ENCODE data around the gene PSKH1. TPM values are rescaled to one million over a fixed set of nuclear protein-coding genes. Genes with fewer than 3 reads are reported as not detected.

PSKH1 gene
- total RNA-seq, result 9.4 and 23.6 TPM in 2 replicates

GRCh38 chr16:67892899-67893742 lies at the start of gene PSKH1:
Gene PSKH1 (plus strand): TSS chr16:67893254. CDS start chr16:67908750, 15,496 bp downstream.

GRCh38 chr16:67846320-67847063 lies 46.6 kb upstream of the PSKH1 start, which contains the start of gene NUTF2:
Gene NUTF2 (plus strand): TSS chr16:67846933. CDS start chr16:67865131, 18,198 bp downstream.

DNA sequence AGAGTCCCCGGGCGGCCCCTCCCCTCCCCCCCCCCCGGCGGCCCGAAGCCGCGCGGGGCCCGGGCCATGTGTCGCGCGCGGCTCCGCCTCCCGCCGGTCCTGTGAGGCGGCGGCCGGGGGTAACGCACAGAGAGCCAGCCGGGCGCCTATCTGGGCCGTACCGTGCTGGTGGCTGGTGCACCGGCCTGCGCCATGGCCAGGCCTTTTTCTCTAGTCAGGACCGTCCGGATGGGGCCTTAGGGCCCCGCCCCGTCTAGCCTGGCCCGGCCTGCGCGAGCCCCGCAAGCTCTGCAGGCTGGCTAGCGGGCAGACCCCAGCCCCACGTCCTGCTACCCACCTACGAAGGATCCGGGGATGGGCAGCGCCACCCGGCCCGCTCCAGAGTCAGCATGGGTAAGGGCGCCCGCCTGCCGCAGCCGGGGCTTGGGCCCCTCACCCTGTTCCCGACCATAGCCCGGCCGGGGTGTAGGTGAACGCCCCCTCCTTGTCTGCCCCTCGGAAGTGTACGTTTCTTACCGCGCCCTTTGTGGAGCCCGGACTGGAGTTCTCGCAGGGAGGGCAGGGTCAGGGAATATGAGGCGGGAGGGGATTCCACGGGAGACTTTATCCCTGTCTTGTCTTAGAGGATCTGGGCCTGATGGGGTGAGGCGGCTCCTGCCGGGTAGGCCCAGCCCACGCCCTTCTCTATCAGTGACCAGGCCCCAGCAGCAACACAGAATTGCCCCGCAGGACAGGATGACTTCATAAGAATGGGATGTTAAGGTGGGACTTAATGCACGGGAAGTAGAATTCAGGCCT lies 45.8 kb upstream of the PSKH1 start, which contains the start of gene CENPT:
CENPT (minus strand) TSS at position 630 of the 798 bp plus-strand sequence. CDS start 13,834 bp downstream, outside the sequence.

DNA sequence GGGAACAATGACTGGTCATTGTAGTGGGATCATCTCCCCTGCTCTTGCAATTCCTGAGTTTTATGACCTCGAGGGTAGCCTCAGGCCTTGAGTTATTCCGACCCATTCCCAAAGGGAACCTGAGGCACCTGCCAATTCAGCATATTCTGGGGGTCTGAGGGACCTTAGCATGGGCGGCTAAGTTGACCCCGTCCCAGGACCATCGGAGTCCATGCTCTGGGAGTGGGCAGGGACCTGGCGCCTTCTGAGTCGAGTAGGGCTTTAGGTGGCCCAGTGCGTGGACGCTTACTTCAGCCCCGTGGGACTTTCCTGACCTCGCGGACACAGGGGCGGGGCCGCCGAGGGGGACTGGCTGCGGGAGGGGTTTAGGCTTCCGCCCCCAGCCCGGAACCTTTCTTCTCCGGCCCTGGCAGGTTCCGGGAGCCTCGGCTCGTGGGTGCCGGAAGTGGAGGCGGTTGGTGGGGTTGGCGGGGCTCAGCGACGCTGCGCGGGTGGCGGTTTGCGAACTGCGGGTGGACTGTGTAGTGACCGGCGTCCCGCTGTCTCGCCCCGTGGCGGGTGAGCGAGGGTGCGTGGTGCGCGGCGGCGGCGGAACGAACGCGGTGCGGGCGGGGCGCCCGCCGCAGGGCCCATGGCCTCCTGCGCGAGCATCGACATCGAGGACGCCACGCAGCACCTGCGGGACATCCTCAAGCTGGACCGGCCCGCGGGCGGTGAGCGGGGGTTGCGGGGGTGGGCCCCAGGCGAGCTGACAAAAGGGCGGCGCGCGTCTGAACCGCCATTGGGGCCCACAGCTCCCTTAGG lies 20.2 kb upstream of the PSKH1 start, which contains the start of gene EDC4:
EDC4 (plus strand) TSS at position 422 of the 804 bp plus-strand sequence; CDS start at position 632, 210 bp downstream.

DNA sequence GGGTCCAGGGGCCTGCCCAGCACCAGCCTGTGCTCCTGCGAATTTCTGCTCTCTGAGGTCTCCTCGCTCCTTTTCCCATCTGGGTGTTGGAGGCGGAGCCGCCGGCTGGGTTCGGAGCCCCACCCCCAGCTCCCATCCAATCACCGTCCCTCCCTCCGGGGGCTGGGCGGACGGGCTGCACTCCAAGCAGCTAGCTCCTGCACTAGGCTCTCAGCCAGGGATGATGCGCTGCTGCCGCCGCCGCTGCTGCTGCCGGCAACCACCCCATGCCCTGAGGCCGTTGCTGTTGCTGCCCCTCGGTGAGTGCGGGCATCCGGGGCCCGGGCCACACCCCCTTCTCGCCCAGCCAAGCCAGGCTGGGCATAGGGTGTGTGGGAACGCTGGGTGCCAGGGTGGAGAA lies 8.4 kb upstream of the PSKH1 start, which contains the start of gene NRN1L:
NRN1L (plus strand) TSS at position 202 of the 400 bp plus-strand sequence; CDS start at position 221, 19 bp downstream.

GRCh38 chr16:67931712-67932461 lies 38.8 kb downstream of the PSKH1 start, which contains the start of gene CTRL:
Gene CTRL (minus strand): TSS chr16:67931862. CDS start chr16:67931852, 10 bp downstream.

GRCh38 chr16:67936124-67936879 lies 43.2 kb downstream of the PSKH1 start, which contains the start of gene PSMB10:
Gene PSMB10 (minus strand): TSS chr16:67936850. CDS start chr16:67936749, 101 bp downstream.

DNA sequence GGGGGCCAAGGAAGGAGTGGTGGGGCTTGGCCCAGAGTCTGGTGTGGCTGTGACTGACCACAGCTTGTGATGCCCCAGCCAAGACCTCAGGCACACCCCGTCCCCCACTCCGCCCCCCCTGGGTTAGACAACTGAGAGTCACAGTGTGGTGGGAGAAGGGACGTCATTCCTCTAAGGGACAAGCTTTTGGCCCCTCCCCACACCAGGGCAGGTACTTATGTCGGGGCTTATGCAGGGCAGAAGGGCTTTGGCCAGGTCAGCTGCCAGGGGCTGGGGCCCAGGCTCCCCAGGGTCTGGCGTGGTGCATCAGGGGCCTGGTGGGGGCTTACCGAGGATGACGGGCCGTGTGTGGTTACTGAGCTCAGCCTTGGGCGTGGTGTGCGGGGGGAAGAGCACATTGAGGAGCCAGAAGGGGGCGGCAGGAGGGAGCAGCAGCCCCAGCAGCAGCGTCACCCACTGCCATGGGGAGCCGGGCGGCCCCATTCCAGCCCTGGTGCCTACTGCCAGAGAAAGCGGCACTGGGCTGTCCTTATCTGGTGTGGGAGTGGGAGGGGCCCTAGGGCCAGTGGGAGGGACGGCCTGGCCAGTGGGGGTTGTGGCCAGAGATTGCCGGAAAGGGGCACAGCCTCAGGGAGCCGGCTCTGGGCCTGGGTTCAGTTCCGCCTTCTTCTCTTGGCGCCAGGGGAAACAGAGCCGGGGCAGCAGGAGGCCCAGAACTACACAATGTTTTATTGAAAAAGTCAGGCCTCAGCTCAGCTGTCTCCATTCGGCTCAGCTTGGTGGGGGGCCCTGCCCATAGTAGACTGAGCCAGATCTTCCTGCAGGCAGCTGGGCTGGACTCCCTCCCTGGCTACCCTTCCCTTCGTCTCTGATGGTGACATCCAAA lies 50.8 kb downstream of the PSKH1 start, which contains the start of gene LCAT:
LCAT (minus strand) TSS at position 502 of the 886 bp plus-strand sequence; CDS start at position 483, 19 bp downstream.

DNA sequence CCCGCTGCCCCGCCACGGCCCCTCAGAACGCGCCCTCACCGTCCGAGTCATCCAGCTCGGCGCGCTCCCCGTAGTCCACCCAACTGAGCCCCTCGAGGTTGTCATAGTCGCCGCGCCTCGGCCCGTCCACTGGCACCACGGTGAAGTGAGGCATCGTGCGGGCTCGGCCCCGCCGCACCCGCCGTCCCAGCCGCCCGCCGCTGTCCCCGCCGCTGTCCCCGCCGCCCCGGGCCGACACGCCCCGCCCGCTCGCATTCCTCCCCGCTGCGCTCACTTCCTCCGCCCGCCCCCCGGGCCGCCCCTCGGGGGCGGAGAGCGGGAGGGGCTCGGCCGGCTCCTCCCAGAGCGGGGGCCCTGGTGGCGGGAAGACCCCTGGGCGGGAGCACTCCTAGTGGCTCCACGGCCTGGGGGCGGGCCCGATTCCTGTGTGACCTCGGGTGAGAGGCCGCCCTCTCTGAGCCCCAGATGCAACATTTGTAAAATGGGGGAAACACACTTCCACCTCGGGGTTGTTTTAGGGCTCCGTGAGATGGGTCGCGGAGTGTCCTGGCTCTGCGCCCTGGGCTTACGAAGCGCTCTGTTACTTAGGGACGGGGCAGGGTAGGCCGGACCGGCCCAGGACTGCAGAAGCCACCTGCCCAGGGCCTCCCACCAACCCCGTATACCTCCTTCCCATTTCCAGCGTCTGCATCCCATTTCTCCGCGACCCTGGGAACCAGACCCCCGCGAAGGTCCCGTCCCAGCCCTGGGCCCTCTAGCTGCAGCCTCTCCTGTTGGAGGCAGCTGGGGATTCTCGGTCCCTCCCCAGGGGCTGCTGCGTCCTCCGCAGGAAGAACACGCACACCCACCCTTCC lies 75.6 kb downstream of the PSKH1 start, which contains the start of gene SLC12A4:
SLC12A4 (minus strand) TSS at position 238 of the 854 bp plus-strand sequence; CDS start at position 154, 84 bp downstream.

Other genes starting within 250 kb of the PSKH1 start
- gene CARMIL2, start 248.1 kb upstream of the PSKH1 start, total RNA-seq, result 0.91 and 2.4 TPM in 2 replicates
- 27.3 and 27.9 TPM in 2 replicates for gene ACD, start 233.0 kb upstream of the PSKH1 start, total RNA-seq
- 0.16 and 1.7 TPM in 2 replicates for gene PARD6A, start 232.3 kb upstream of the PSKH1 start, total RNA-seq
- gene ENKD1, start 226.5 kb upstream of the PSKH1 start, total RNA-seq, result 12.8 and 26.7 TPM in 2 replicates
- 2.3 and 11.7 TPM in 2 replicates for gene C16orf86, start 226.4 kb upstream of the PSKH1 start, total RNA-seq
- gene GFOD2, start 173.9 kb upstream of the PSKH1 start, total RNA-seq, result 9.3 and 12.3 TPM in 2 replicates
- 5.7 and 6.9 TPM in 2 replicates for gene RANBP10, start 86.7 kb upstream of the PSKH1 start, total RNA-seq
- 0.16 and 0.26 TPM in 2 replicates for gene TSNAXIP1, start 86.4 kb upstream of the PSKH1 start, total RNA-seq
- gene THAP11, start 50.9 kb upstream of the PSKH1 start, total RNA-seq, result 35.8 and 51.5 TPM in 2 replicates
- gene NUTF2, start 46.3 kb upstream of the PSKH1 start, total RNA-seq, result 68.6 and 265 TPM in 2 replicates
- gene CENPT, start 45.6 kb upstream of the PSKH1 start, total RNA-seq, result 22.6 and 29.6 TPM in 2 replicates
- 41.2 and 50.0 TPM in 2 replicates for gene EDC4, start 20.2 kb upstream of the PSKH1 start, total RNA-seq
- 0.96 TPM in 1 of 2 replicates, not detected in the other for gene NRN1L, start 8.4 kb upstream of the PSKH1 start, total RNA-seq
- 0.26 and 0.80 TPM in 2 replicates for gene CTRL, start 38.6 kb downstream of the PSKH1 start, total RNA-seq
- gene PSMB10, start 43.6 kb downstream of the PSKH1 start, total RNA-seq, result 19.2 and 58.4 TPM in 2 replicates
- gene LCAT, start 50.9 kb downstream of the PSKH1 start, total RNA-seq, result 4.4 and 12.6 TPM in 2 replicates
- 52.0 and 63.9 TPM in 2 replicates for gene SLC12A4, start 75.4 kb downstream of the PSKH1 start, total RNA-seq
- not detected in 2 replicates for gene DPEP3, start 87.2 kb downstream of the PSKH1 start, total RNA-seq
- gene DPEP2, start 106.2 kb downstream of the PSKH1 start, total RNA-seq, result not detected in 2 replicates
- gene DPEP2NB, start 122.7 kb downstream of the PSKH1 start, total RNA-seq, result not detected in 2 replicates
- 9.1 and 9.9 TPM in 2 replicates for gene DDX28, start 130.0 kb downstream of the PSKH1 start, total RNA-seq
- gene DUS2, start 130.0 kb downstream of the PSKH1 start, total RNA-seq, result 13.7 and 16.3 TPM in 2 replicates
- gene NFATC3, start 192.1 kb downstream of the PSKH1 start, total RNA-seq, result 15.5 and 26.1 TPM in 2 replicates